ENCODE measurements around the gene AQP11.

AQP11 gene

DNA sequence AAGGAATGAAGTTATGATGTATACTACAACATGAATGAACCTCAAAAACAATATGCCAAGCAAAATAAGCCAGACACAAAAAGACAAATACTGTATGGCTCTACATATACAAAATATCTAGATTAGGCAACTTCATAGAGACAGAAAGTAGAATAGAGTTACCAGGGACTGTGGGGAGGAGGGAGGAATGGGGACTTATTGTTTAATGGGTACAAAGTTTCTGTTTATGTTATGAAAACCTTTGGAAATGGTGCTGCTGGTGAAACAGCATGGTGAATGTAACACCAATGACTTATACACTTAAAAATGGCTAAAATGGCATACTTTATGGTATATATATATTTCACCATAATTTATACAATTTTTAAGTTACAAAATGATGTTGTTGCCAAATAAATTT lies 4.1 kb downstream of the AQP11 start:
- DNase-seq = no peak

DNA sequence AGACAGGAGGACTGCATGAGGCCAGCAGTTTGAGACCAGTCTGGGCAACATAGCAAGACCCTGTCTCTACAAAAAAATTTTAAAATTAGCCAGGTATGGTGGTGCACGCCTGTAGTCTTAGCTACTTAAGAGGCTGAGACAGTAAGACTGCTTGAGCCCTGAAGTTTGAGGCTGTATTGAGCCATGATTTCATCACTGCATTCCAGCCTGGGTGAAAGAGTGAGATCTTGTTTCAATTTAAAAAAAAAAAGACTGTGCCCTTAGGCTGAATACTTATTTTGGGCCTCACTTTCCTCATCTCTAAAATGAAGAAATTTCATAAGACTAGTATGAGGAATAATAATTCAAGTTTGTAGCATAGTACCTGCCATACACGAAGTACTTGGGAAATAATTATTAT lies 6.9 kb downstream of the AQP11 start:
- DNase-seq = no peak

DNA sequence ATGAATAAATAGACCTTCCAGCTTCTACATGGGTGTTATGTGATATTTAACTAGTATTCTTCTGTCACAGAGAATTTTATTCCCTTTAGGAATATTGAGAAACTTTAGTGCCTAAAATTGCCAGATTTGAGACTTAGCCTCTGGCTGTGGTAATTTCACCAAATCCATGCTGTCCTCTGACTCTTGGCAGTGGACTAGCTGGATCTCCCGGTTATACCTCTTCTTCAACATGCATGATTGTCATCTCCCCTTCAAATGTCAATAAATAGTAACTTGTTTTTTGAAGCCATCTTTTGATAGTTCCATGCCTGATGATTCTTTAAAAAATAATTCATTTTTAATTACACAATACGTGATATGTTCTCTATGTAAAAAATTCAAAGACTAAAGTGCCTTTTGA lies 8.4 kb downstream of the AQP11 start:
- no peak for DNase-seq

DNA sequence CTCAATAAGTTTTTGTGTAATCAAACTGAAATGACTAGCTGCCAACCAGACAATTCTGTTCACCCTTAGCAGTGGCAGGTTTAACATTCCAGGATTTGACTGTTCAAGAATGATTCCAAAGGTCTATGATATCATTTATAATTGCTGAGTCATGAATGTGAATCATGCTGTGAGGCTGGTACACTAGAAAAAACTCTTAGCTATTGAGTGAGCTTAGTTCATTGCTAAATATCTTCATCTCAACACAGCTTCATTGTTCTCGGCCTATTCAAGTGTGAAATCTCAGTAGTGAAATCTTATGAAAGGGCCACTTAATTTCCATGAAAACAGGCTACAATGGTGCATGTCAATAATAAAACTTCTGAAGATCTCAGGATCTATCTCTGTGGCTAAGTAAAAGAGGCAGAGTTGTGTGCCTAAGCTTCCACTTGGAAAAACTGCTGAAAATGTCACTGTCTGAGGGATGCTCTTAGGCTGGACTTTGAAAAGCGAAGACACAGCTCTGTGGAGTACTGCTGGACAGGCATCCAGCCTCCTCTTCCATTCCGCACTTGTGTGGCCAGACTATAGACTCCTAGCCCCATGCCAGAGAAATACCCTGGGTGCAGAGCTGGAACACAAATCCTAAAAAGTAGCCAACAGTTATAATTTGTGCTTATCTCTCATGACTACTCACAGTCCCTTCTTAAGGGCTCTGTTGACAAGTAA lies 12.8 kb downstream of the AQP11 start:
- DNase-seq = no peak

DNA sequence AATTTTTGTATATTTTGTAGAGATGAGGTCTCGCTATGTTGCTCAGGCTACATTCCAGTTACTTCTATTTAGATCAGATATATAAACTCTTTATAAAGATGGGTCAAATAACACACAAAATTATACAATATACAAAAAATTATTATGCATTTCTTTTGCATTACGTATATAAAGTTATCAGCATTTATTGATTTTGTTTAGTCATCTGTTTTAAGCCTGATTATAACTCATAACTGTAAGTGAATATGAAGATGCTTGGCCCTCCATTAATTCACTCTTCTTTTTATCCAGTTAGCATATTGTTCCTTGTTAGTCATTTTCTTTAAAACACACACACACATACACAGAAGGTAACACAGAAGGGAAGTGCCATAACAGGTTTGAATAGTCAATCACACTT lies 14.5 kb downstream of the AQP11 start:
- no peak for DNase-seq

DNA sequence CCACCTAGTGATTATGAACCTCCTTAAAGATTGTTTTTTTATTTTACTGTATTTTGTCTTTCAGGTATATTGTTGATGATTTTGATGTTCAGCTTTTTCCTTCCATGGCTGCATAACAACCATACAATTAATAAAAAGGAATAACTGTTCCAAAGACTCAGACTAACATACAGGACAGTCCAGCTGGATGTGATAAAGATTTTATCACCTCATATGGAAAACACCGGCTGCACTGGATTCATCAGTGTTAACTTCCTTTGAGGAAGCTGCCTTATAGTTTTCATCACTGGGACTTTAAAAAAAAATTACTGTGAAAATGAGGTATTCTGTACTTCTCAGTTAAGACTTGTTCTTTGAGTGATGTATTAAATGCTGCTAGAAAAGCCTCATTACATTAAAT lies 19.5 kb downstream of the AQP11 start:
- DNase-seq = no peak

DNA sequence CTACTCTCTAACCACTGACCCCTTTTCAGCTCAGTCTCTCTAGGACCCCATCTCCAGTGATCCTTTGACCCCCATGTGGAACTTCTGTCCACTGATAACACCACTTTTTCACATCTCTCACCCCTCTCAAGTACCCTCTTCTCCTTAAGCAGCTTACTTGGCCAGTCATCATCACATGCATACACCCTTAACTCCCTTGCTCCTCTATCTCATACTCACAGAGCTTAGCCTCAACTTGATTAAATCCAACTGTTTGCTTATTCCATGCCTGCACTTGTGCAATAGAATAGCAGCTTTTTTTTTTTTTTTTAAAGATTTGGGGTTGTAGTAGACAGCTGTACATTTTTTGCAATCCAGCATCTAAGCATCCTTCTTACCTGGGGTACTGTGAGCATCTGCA lies 22.2 kb downstream of the AQP11 start:
- no peak for DNase-seq

DNA sequence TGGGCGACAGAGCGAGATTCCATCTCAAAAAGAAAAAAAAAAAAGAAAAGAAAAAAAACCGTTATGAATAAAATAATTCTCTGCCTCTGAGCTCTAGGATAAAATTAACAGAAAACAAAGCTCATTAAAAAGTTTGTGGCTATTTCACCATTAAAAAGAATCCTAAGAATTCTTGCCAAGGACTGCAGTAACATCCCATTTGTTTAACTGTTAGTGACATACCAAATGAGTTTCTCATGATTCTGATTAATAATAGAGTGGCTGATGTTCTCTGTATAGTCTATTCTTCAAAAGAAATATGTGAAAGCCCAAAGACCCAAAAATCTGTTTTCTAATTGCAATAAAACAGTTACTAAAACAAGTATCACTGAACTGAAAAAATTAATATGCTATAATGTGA lies 28.1 kb downstream of the AQP11 start:
- DNase-seq = no peak

DNA sequence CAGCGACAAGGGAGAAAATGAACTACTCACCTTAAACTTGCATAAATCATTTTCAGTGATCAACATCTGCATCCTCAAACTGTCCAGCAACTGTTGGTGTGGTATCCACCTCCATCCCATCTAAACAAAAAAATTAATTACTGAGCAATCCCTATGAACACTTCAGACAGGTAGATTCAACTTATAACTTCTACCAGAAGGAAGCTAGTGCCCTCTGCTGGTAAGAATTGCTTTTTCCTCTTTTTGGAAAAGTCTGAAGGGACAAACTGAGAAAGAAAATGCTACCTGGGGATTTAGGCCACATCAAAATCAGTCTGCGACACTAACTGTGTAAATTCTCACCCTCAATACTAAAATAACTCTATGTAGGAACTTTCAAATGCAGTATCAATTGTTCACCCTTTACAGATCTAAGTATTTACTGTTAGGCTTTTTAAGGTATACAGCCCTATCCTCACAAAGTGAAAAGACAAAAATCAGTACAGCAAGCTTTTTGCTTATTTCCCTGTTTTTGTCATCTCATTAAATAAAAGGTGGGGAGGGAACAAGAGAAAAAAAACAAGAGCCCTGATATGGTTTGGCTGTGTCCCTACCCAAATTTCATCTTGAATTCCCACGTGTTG lies 29.9 kb downstream of the AQP11 start:
- DNase-seq = no peak

DNA sequence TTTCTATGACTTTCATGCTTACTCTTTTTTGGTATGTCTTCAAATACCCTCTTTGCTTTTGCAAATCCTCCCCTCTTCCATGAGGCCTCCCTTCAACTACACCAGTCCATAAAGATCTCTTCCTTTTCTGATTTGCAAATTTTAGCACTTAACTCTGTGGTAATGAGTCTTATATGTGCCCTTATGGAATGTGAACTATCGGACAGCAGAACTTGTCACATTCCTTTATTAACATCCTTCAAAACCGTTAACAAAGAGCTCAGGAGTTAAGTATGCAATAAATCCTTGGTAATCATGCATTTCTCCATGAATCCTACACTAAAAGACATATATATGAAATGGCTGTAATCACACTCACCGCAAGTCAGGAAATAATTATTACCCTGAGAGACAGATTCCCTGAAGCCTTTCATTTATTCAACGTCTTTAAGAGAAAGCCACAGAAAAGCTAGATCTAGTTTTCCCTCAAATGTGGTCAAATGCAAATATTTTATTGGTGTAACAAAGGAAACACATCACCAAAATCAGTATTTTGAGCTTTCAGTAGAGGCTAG lies 40.5 kb downstream of the AQP11 start:
- no peak for DNase-seq

DNA sequence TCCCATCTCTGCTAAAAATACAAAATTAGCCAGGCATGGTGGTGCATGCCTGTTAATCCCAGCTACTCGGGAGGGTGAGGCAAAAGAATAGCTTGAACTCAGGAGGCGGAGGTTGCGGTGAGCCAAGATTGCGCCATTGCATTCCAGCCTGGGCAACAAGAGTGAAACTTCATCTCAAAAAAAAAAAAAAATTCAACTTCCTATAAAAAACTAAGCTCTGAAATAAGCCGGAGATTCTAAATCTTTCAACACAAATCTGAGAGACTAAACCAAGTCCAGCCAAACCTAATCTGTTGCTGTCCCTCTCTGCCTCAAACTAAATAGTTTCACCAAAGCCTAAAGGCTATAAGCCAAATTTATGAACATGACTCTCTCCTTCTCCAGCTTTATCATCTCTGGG lies 44.2 kb downstream of the AQP11 start:
- DNase-seq = peak; percentile 47

DNA sequence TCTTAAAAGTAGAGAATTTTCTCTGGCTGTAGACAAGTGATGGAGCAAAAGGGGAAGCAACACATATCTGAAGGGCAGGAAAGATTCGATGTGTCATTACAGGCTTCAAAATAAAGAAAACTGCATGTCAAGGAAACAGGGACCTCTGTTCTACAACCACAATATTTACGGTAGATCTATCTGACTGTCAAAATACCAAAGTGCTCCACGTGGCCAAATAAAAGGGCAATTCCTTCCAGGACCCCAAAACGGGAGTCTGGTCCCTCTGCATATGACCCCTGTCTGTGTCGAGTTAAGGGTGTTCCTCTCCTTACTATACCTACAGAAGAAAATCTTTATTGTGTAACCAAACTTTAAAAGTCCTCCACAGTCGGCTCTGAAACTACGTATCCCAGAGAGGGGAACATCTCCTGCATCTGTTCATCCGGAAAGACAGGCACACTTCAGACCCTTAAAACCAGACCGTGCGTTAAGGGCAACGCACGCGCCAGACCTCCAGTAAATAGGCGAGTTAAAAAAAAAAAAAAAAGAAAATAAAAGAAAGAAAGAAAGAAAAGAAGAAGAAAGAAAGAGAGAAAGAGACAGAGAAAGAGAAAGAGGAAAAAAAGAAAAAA lies 47.1 kb downstream of the AQP11 start:
- peak; percentile 20 for DNase-seq

DNA sequence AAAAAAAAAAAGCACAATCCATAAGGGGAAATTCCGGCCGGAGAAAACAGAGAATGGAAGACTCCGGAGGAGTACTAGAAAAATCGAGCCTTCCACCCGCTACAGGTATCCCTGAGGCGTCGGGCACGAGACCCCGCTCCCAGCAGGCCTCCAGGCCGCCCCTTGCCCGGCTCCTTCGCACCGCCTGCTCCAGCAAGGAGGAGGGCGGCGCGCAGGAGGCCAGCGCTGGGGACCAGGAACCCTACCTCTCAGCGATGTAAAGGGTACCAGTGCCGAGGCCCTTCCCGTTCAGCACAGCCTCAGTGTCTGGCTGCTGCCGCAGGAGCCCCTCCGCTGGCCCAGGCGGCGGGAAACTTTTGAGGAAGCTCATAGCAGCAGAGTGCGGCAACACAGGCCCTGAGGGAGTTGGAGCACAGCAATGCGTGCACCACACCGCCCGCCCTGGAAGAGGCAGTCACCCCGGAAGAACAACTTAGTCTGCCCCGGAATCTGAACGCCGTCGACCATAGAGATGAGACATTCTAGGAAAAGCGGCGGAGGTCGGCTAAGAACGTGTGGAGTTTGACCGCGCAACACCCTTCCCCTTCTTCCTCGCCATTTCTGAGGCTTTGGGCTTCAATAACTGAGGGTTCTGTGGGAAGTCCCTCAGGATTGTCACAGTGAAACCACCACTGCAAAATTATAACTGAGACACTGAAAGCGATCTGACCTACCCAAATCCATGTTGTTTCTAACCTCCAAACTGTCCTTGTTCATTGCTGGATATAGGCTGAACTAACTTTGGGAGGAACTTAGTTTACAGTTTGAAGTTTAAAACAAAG lies 47.8 kb downstream of the AQP11 start, which contains the start of gene CLNS1A:
TSS of gene CLNS1A (minus strand) at position 450 of the 821 bp plus-strand sequence. CDS start at position 370, 80 bp downstream.
- DNase-seq = peak; percentile 83

- no peak for DNase-seq
Observed at GRCh38 chr11:77642228-77642627, 52.5 kb downstream of the AQP11 start.

DNA sequence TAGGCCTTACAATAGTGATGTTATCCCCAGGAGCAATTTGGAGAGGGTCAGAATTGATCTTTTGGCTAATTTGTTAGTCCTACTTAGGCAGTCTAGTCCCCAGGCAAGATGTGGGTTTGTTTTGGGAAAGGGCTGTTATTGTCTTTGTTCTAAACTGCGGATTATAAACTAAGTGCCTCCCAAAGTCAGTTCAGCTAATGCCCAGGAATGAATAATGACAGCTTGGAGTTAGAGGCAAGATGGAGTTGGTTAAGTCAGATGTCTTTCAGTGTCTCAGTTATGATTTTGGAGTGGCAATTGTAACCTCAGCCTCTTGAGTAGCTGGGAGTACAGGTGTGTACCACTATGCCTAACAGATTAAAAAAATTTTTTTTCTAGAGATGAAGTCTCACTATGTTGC lies 55.1 kb downstream of the AQP11 start:
- no peak for DNase-seq

DNA sequence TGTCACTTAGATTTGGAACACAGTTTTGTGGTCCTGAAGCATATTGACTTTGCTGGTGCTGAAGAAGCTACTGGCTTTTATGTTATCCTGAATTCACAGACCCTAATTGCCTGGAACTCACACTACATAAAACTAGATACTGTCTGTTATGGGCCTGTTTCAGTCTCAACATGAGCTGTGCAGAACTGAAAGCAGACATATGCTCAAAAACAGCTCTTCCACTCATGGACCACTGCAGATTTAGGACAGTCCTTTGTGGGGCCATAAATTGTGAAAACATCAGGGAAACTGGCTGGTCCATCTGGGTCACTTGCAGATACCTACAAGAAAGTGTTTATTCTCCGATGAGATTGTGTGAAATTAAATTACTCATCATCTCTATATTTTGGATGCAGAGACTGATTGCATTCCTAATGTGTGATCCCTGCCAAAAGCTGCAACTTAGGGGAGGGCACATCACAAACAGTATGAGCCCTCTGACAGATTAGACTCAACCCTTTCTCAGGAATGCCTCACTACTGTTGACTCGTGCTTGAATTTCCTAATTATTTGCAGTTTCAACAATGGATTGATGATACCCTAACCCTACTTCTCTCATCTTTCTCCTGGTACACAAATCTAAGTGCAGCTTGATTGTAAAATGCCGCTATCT lies 58.0 kb downstream of the AQP11 start:
- no peak for DNase-seq

- no peak for DNase-seq
Observed at GRCh38 chr11:77650123-77650522, 60.4 kb downstream of the AQP11 start.

DNA sequence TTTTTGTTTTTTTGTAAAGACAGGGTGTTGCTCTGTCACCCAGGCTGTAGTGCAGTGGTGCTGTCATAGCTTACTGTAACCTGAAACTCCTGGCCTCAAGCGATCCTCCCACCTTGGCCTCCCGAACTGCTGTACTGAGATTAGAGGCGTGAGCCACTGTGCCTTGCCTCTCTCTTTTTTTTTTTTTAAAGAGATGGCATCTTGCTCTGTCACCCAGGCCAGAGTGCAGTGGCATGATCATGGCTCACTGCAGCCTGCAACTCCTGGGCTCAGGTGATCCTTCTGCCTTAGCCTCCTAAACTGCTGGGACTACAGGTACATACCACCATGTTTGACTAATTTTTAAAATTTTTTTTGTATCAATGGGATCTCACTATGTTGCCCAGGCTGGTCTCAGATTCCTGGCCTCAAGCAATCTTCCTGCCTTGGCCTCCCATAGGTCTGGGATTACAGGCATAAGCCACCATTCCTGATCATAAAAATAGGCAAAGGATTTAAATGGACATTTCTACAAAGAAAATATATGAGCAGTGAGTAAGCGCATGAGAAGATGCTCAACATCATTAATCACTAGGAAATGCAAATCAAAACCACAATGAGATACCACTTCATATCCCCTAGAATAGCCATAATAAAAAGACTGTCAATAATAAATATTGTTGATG lies 65.1 kb downstream of the AQP11 start:
- no peak for DNase-seq

DNA sequence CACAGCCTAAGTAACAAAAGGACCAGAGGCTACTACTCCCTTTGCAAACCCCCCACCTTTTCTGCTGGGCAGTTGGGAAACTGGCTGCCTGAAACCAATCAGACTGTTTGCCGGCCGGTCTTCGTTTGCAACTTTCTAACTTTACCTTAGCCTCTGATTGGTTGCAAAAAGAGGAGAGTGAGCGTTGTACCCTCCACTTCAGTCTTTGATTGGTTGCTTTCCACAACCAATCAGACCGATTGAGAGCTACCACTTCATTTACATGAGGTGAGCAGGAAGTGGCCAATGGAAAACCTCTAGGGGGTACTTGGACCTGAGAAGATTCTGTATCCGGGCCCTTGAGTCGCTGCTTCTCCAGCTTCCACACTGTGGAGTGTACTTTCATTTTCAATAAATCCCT lies 66.6 kb downstream of the AQP11 start:
- no peak for DNase-seq

DNA sequence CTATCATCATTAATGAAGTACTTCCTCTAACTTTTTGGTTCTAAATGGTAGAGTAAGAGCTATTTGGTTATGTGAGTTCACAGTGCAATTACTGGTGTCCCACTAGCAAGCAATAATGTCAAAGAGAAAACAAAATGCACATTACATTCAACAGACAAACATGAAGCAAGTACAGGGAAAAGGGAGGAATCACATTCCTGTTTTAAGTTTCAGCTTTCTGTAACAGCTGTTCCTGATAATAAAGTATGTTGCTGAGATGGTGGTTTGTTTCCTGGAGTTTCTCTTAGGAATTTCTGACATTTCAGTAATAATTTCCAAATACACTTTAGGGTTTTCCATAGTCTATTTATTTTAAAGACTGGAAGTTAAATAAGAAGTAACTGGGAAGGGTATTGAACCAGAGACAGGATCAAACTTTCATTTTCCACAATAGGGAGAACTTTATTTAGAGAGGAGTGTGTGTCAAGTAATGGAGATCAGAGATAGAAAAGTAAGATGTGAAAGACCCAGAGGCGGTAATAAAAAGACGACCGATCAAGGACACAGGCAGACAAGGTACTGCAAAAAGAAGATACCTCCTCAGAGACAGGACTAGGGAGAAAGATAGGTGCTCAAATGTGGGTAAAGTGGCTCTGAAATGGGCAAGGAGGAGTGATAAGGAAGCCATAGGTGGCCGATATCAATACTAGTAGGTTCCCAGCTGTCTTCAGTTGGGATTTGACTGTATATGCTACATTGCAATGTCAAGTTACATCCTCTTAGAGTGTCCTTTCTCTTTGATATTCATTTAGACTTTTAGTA lies 68.7 kb downstream of the AQP11 start:
- no peak for DNase-seq
